ENCODE data around the gene ARSA. TPM values are rescaled to one million over a fixed set of nuclear protein-coding genes. Genes with fewer than 3 reads are reported as not detected.

Gene ARSA
- polyA plus RNA-seq, 1 experiment: 36.9 TPM

- ChIA-PET CTCF (interaction anchor here (0.9 to 1.9 kb wide), 3 partner anchors 11 to 33 kb away, joined by 3 to 10 read pairs (median 5); no protein-coding TSS in a partner anchor), POLR2A (no interaction called here)
- Histone ChIP-seq H3K36me3 (ENCODE audit: control insufficient read depth, insufficient read depth, low read length) (no peaks in the 10 kb centered on the region), H3K4me3 (ENCODE audit: low read depth, low read length) (peak overlapping the region; percentile 26), H3K27me3 (ENCODE audit: control insufficient read depth, insufficient read depth, low read length) (peaks cover 32% of the 10 kb centered on the region)
- no peak for TF ChIP-seq CTCF (IDR thresholded peaks at IDR 0.05; ENCODE audit: insufficient read depth, low read depth, low read length)
- DNase-seq (ENCODE audit: low read depth): no peak
Measured at GRCh38 chr22:50600967-50601668, 26.8 kb downstream of the ARSA start.

GRCh38 chr22:50600538-50600937, 27.4 kb downstream of the ARSA start, which contains the start of gene MAPK8IP2:
Gene MAPK8IP2, plus strand, starts transcription at chr22:50600793. Its CDS starts 26 bp downstream, at chr22:50600819.
- Histone ChIP-seq H3K4me3 (ENCODE audit: low read depth, low read length) (peak within 1 kb of the TSS; percentile 26), H3K36me3 (ENCODE audit: control insufficient read depth, insufficient read depth, low read length) (no peaks in the 10 kb centered on the region), H3K27me3 (ENCODE audit: control insufficient read depth, insufficient read depth, low read length) (peaks cover 31% of the 10 kb centered on the region)
- no peak for DNase-seq (ENCODE audit: low read depth)
- CTCF ChIA-PET: no interaction called here
- no peak for TF ChIP-seq CTCF (IDR thresholded peaks at IDR 0.05; ENCODE audit: insufficient read depth, low read depth, low read length)
- POLR2A ChIA-PET: no interaction called here

GRCh38 chr22:50599816-50600455, 28.0 kb downstream of the ARSA start:
- no peaks in the 10 kb centered on the region for H3K36me3 ChIP-seq (ENCODE audit: control insufficient read depth, insufficient read depth, low read length)
- DNase-seq (ENCODE audit: low read depth): no peak
- peaks cover 29% of the 10 kb centered on the region for H3K27me3 ChIP-seq (ENCODE audit: control insufficient read depth, insufficient read depth, low read length)
- peak overlapping the region; percentile 26 for H3K4me3 ChIP-seq (ENCODE audit: low read depth, low read length)
- ChIA-PET POLR2A (interaction anchor here (0.7 kb wide), 1 partner anchor 116 kb away, joined by 3 read pairs; no protein-coding TSS in a partner anchor), CTCF (interaction anchor here (0.6 to 0.7 kb wide), 2 partner anchors 17 to 28 kb away, joined by 3 read pairs; partner anchors contain the start of gene ARSA)
- TF ChIP-seq CTCF (IDR thresholded peaks at IDR 0.05; ENCODE audit: insufficient read depth, low read depth, low read length): no peak

- ChIA-PET POLR2A (no interaction called here), CTCF (no interaction called here)
- peaks cover 10% of the 10 kb centered on the region for H3K27me3 ChIP-seq (ENCODE audit: control insufficient read depth, insufficient read depth, low read length)
- no peak for TF ChIP-seq CTCF (IDR thresholded peaks at IDR 0.05; ENCODE audit: insufficient read depth, low read depth, low read length)
- H3K4me3 ChIP-seq (ENCODE audit: low read depth, low read length): no peak overlapping the region
- DNase-seq (ENCODE audit: low read depth): no peak
- H3K36me3 ChIP-seq (ENCODE audit: control insufficient read depth, insufficient read depth, low read length): no peaks in the 10 kb centered on the region
Measured at GRCh38 chr22:50597097-50597496, 30.9 kb downstream of the ARSA start.

- ChIA-PET POLR2A (no interaction called here), CTCF (no interaction called here)
- Histone ChIP-seq H3K36me3 (ENCODE audit: control insufficient read depth, insufficient read depth, low read length) (no peaks in the 10 kb centered on the region), H3K27me3 (ENCODE audit: control insufficient read depth, insufficient read depth, low read length) (peaks cover 2% of the 10 kb centered on the region), H3K4me3 (ENCODE audit: low read depth, low read length) (no peak overlapping the region)
- DNase-seq (ENCODE audit: low read depth): no peak
- no peak for TF ChIP-seq CTCF (IDR thresholded peaks at IDR 0.05; ENCODE audit: insufficient read depth, low read depth, low read length)
Measured at GRCh38 chr22:50595189-50595588, 32.8 kb downstream of the ARSA start.
